ENCODE results near the gene SUGP2. TPM values are rescaled to one million over a fixed set of nuclear protein-coding genes. Genes with fewer than 3 reads are reported as not detected.

Gene SUGP2
- total and polyA plus RNA-seq, 2 experiments from 2014 or later = 28.8 to 29.7 TPM

DNA sequence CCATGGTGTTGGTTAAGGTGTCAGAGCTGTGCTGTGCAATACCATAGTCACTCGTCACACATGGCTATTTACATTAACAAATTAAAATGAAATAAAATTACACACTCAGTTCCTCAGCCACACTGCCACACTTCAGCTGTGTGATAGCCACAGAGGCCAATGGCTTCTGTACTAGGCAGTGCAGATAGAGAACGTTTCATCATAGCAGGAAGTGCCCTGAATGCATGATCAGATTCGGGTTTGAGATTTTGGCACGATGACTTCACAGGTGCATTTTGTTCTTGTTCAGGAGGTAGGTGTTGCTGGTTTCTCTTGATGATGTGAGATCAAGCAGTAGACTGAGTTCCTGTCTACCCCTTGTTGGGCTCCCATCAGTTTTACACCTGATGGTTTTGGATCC is 6.6 kb upstream of the SUGP2 start:
- Histone ChIP-seq H3K9me3 (ENCODE audit: low read depth) (no peaks in the 10 kb centered on the region), H3K9me2 (ENCODE audit: insufficient read depth) (no peaks in the 10 kb centered on the region), H4K20me1 (ENCODE audit: insufficient read depth) (no peaks in the 10 kb centered on the region), H3K27me3 (replicated peaks; ENCODE audit: insufficient read depth) (no peaks in the 10 kb centered on the region), H2AFZ (no peak overlapping the region), H3K79me2 (ENCODE audit: insufficient read depth) (peaks cover 81% of the 10 kb centered on the region), H3K27ac (no peak overlapping the region), H3K36me3 (ENCODE audit: low read depth) (no peaks in the 10 kb centered on the region; the same call in 1 of the 2 replicates), H3K4me3 (no peak overlapping the region), H3F3A (ENCODE audit: insufficient read depth) (0 out of 2 replicates have a peak, but pooled peaks cover 12% of the 10 kb centered on the region), H3K9ac (no peak overlapping the region), H3K4me2 (ENCODE audit: unreplicated experiment) (no peak overlapping the region), H3K4me1 (ENCODE audit: insufficient read depth) (peaks cover 5% of the 10 kb centered on the region; the same call in 1 of the 2 replicates)
- no peak for TF ChIP-seq EZH2phosphoT487 (IDR thresholded peaks at IDR 0.05; ENCODE audit: insufficient read depth, low read depth)
- no peak for TF ChIP-seq EZH2 (IDR thresholded peaks at IDR 0.05; ENCODE audit: insufficient read depth, poor library complexity, severe bottlenecking)
- WGBS, 2 experiments (ENCODE audit: low coverage in 1 of 2, low lambda C conversion rate in 2 of 2, missing lambda C conversion rate in 2 of 2) = 83 to 89% methylated on average over 4 of the region's 4 CpGs
- no peak for DNase-seq
- in situ Hi-C loops (cut with MboI) = no loop called here

DNA sequence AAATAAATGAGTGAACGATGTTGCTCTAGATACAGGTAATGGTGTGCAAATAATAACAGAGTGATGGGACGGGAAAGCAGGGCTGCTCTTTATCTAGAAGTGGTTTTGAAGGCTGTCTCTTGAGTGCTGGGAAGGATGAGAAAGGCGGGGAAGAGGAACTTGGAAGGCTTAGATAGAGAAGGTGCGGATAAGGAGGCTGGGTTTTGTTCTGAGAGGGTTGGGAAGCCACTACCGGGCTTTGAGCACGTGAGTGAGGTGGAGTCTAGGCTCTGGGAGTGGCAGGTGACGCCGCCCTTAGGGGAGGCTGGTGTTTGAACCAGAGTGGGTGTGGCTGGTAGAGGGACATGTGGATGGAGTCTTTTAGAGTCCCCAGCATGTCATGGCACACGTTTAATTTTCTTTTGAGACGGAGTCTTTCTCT is 897 bp upstream of the SUGP2 start:
- H3K27me3 ChIP-seq (replicated peaks; ENCODE audit: insufficient read depth) = no peaks in the 10 kb centered on the region
- H3K27ac ChIP-seq = peak overlapping the region; percentile 82
- H2AFZ ChIP-seq = peak overlapping the region; percentile 87
- H3K4me1 ChIP-seq (ENCODE audit: insufficient read depth) = peaks cover 11% of the 10 kb centered on the region
- DNase-seq = peak; percentile 85
- peaks cover 9% of the 10 kb centered on the region for H3K36me3 ChIP-seq (ENCODE audit: low read depth)
- peak overlapping the region; percentile 93 for H3K9ac ChIP-seq
- H4K20me1 ChIP-seq (ENCODE audit: insufficient read depth) = no peaks in the 10 kb centered on the region
- no peaks in the 10 kb centered on the region for H3K9me3 ChIP-seq (ENCODE audit: low read depth)
- peak overlapping the region; percentile 95 for H3K4me3 ChIP-seq
- no peaks in the 10 kb centered on the region for H3K9me2 ChIP-seq (ENCODE audit: insufficient read depth)
- WGBS, 2 experiments (ENCODE audit: low coverage in 1 of 2, low lambda C conversion rate in 2 of 2, missing lambda C conversion rate in 2 of 2) = 10 to 11% methylated on average over 10 of the region's 10 CpGs
- in situ Hi-C loops (cut with MboI) = no loop called here
- H3K79me2 ChIP-seq (ENCODE audit: insufficient read depth) = peaks cover 92% of the 10 kb centered on the region
- no peak for TF ChIP-seq EZH2phosphoT487 (IDR thresholded peaks at IDR 0.05; ENCODE audit: insufficient read depth, low read depth)
- TF ChIP-seq EZH2 (IDR thresholded peaks at IDR 0.05; ENCODE audit: insufficient read depth, poor library complexity, severe bottlenecking) = no peak
- peak overlapping the region; percentile 100 for H3K4me2 ChIP-seq (ENCODE audit: unreplicated experiment)
- peaks cover 4% of the 10 kb centered on the region; the same call in 1 of the 2 replicates for H3F3A ChIP-seq (ENCODE audit: insufficient read depth)

DNA sequence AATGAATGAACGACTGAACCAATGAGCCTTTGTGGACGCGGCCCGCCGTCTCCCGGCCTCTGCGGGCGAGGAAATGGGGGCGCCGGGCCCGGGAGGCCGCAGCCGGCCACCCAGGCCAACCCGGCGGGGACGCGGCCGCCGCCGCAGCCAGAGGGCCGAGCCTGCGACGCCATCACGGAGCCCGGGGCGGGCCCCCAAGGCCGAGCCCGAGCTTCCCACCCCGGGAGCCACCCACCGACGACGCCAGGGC is 216 bp downstream of the SUGP2 start:
- Histone ChIP-seq H3K9me2 (ENCODE audit: insufficient read depth) (no peaks in the 10 kb centered on the region), H2AFZ (peak overlapping the region; percentile 87), H3K36me3 (ENCODE audit: low read depth) (peaks cover 14% of the 10 kb centered on the region), H3K4me1 (ENCODE audit: insufficient read depth) (peaks cover 11% of the 10 kb centered on the region), H3K9ac (peak overlapping the region; percentile 93), H3K27ac (peak overlapping the region; percentile 82), H3F3A (ENCODE audit: insufficient read depth) (peaks cover 4% of the 10 kb centered on the region; the same call in 1 of the 2 replicates), H3K79me2 (ENCODE audit: insufficient read depth) (peaks cover 92% of the 10 kb centered on the region), H3K27me3 (replicated peaks; ENCODE audit: insufficient read depth) (no peaks in the 10 kb centered on the region), H4K20me1 (ENCODE audit: insufficient read depth) (no peaks in the 10 kb centered on the region), H3K9me3 (ENCODE audit: low read depth) (no peaks in the 10 kb centered on the region), H3K4me3 (peak overlapping the region; percentile 95), H3K4me2 (ENCODE audit: unreplicated experiment) (peak overlapping the region; percentile 89)
- in situ Hi-C loops (cut with MboI) = no loop called here
- no peak for DNase-seq
- TF ChIP-seq EZH2 (IDR thresholded peaks at IDR 0.05; ENCODE audit: insufficient read depth, poor library complexity, severe bottlenecking) (no peak), EZH2phosphoT487 (IDR thresholded peaks at IDR 0.05; ENCODE audit: insufficient read depth, low read depth) (no peak)
- 0 to 1% methylated on average over 9 to 13 of the region's 32 CpGs for WGBS, 2 experiments (ENCODE audit: low coverage in 1 of 2, low lambda C conversion rate in 2 of 2, missing lambda C conversion rate in 2 of 2)

DNA sequence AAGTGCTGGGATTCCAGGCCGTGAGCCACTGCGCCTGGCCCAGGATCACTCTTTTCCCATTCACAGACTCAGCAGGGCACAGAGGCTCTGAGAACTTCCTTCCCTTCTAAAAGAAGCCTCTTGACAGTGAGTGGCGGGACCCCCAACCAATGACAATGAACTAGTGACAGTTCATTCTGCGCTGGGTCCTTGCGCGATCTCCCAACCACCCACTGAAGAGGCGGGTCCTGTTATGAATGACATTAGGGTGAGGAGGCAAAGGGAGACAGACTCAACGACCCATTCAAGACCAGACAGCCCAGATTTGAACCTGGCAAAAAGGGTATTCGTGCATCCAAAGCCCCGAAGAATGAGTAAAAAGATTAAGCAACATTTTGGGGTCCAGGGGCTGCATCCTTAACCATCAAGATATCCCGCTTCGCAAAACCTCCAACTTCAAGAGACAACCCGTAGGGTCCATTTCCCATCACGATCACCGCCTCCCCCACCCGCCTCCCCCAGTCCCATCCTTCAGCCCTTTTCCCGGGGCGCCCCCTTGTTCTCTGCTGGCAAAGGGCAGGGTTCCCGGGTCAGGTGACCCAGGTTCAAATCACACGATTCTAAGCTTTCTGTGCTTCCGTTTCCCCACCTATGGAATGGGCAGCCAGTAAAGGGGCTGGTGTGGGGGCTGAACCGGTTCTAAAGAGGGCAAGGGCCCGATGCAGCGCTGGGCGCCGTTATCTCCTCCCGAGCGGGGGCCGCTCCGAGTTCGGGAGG is 719 bp downstream of the SUGP2 start:
- Histone ChIP-seq H3F3A (ENCODE audit: insufficient read depth) (peaks cover 4% of the 10 kb centered on the region; the same call in 1 of the 2 replicates), H3K9me3 (ENCODE audit: low read depth) (no peaks in the 10 kb centered on the region), H3K9ac (peak overlapping the region; percentile 93), H3K36me3 (ENCODE audit: low read depth) (peaks cover 14% of the 10 kb centered on the region), H3K27ac (peak overlapping the region; percentile 82), H2AFZ (peak overlapping the region; percentile 87), H4K20me1 (ENCODE audit: insufficient read depth) (no peaks in the 10 kb centered on the region), H3K79me2 (ENCODE audit: insufficient read depth) (peaks cover 92% of the 10 kb centered on the region), H3K4me3 (peak overlapping the region; percentile 95), H3K9me2 (ENCODE audit: insufficient read depth) (no peaks in the 10 kb centered on the region), H3K27me3 (replicated peaks; ENCODE audit: insufficient read depth) (no peaks in the 10 kb centered on the region), H3K4me2 (ENCODE audit: unreplicated experiment) (peak overlapping the region; percentile 89), H3K4me1 (ENCODE audit: insufficient read depth) (peaks cover 11% of the 10 kb centered on the region)
- no peak for TF ChIP-seq EZH2phosphoT487 (IDR thresholded peaks at IDR 0.05; ENCODE audit: insufficient read depth, low read depth)
- TF ChIP-seq EZH2 (IDR thresholded peaks at IDR 0.05; ENCODE audit: insufficient read depth, poor library complexity, severe bottlenecking) = no peak
- in situ Hi-C loops (cut with MboI) = no loop called here
- DNase-seq = peak; percentile 90
- 1 to 3% methylated on average over 31 of the region's 31 CpGs for WGBS, 2 experiments (ENCODE audit: low coverage in 1 of 2, low lambda C conversion rate in 2 of 2, missing lambda C conversion rate in 2 of 2)

All from GM23248 (cell line).